Posterior vena cava (tissue), 2 donors: ENCODE measurements around the gene GLI3. TPM values are rescaled to one million over a fixed set of nuclear protein-coding genes. Genes with fewer than 3 reads are reported as not detected.

Experiments used
- DNase-seq: peaks from one replicate; pipeline ENCODE4 v3.0.0-alpha.2; 2020; ENCODE audit warnings: low spot score
- intact Hi-C, 2 donors: fragments of 100-400 bp; cut with DNase I; formaldehyde crosslinking; loops; one replicate each; pipeline versions ENCODE4 v1.14.1 to v1.14.2; 2022 to 2023
- total RNA-seq, 2 donors: library from RNA; stranded (reverse); fragmentation: NEBNext Ultra II Directional; extraction: Animal tissue kit (Norgen Biotek cat#: 25700); gene quantifications; one replicate each; pipeline ENCODE4 v1.2.1, GENCODE V29; 2021
- donor health status: DM: yes; HTN: yes; CAD: no.
- donor health status: DM: yes; HTN: yes; CAD: no.

The GLI3 gene
- total RNA-seq, 2 donors from 2014 or later: 24.8 to 27.2 TPM

DNA sequence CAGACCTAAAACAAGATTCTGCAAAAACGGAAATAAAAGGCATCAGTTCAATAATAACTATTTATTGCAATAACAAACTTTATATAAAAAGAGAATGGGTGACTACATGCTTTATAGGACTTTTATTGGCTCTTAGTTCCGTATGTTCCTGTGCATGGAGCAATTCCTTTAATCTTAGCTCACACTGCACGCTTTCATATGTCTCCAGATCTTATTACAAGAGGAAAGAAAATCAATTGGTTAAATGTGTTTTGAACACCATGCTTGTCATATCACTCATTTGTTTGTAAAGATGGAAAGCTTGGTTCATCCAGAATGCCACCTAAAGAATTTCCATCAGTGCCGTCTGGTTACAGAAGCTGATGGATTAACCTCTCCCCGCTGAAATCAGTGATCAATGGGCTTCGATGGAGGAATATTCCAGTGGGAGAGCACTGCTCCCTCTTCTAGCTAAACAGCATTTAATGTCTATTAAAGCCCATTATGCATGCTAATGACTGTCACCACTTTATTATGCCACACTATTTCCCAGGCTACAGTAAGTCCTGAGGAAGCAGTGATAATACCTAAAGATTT is 210.3 kb downstream of the GLI3 start:
- intact Hi-C loops: no loop called here
- no peak for DNase-seq

DNA sequence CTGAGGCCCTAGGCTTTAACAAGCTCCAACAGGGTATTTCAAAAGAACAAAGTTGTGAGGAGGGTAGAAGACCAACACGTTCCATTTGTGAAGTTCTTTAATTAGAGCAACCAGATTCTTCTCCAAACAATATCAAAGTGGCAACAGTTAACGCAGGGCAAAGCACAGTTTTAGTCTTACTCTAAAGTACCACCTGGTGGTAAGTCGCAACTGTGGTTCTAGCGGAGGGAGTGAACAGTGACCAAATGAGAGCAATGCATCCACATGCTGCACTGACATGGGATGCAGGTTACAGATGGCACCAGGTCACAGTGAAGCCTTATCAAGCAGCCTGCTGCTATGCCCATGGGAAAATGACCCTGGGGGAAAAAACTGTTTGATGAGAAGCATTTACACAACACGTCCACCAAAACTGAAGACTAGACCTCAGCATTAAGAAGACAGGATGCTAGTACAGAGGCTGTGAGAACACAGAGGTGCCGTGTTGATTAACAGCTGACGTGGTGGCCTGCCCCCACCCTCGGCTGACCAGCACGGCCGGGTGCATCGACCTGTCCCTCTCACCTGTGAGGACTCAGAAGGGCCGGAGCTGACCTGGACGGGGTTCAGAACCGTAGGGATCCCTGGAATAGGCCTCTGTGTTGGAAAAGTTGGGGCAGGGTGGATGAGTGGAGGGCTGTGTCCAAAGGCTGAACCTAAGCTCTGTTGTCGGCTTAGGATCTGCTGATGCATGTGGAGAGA is 211.2 kb downstream of the GLI3 start:
- intact Hi-C loops: no loop called here
- no peak for DNase-seq

DNA sequence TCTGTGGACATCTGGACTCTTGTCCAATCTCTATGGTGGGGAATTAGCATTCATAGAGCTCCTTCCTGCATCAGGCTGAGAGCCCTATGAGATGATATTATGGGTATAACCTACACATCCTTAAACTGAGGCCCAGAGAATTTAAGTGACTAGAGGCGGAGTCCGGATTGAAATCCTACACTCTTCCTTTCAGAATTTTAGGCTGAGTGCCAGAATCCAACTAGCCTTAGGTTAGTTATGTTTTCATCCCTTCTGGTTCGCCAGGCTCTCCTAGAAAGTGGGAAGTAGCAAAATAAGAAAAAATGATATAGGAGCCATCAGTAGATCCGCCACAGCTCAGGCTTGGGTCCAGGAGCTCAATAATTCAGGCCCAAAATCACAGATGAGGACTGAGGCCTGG is 212.5 kb downstream of the GLI3 start:
- DNase-seq: no peak

DNA sequence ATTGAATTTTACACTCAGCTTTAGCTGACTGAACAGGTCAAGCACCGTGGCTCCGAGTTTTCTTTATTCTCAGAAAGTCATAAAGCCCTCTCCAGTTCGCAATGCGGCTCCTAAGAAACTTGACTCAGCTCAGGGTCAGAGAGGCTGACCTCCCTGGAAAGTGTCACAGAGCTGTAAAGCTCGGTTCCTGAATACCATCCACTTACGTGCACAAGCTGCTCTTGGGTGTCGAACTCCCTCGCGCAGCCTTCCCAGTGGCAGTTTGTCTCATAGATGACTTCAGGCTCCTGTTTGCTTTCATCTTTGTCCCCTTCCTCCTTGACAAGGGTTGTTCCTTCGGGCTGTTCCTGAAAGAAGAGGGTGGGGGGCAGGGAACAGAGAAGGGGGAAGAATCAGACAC is 213.7 kb downstream of the GLI3 start:
- DNase-seq: no peak
- intact Hi-C loops: no loop called here

More for the DNA sequence above, 212.5 kb downstream of the GLI3 start:
- intact Hi-C loops: no loop called here

DNA sequence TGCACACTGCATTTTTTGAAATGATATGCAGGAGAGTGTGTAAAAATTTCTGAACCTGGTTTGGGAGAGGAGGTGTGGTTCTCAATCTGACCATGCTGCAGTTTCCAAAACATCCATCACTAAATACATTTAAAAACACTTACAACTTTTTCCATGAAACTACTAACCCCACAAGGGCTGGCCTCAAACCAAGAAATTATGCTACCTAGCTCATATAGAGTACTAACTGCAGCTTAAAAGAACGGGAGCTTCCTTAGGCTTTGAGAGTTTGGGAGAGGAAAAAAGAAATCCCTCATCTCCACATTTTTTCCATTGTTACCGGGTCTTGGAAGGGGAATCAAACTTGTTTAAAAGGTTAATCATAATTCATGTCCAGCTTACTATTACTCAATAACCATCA is 214.2 kb downstream of the GLI3 start:
- DNase-seq: no peak
- intact Hi-C loops: no loop called here

DNA sequence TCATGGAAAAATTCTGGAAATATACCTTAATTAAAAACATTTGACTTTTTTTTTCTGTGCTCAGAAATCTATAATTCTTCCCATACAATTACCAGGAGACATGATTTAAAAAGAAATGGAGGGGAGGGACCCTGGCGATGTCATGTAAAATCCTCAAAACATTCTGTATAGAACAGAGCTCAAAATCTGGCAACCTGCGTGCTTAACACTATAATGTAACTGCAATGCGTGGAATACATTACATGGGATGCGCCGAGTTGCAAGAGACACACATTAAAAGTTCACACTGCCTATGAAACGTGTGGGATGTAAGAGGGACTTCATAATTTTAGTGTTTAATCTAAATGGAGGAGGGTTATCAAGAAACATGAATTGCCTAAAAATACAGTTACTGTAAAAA is 215.0 kb downstream of the GLI3 start:
- intact Hi-C loops: no loop called here
- no peak for DNase-seq

DNA sequence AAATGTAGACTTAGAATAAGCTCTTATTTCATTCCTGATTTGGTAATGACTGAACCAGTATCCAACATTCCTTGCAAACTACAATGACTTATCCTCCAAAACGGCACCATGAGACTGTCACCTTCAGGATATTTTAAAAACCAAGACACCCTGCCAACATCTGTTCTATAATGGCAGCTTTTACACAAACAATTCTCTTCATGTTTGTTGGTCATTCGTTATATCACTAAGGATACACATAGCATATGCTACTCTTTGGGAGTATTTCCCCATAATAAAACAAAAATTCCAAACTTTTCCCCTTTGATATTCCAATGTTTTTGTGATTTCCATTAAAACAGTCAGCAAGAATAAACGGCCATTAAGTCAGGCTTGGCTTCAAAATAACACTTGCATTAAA is 215.4 kb downstream of the GLI3 start:
- no peak for DNase-seq
- intact Hi-C loops: no loop called here

DNA sequence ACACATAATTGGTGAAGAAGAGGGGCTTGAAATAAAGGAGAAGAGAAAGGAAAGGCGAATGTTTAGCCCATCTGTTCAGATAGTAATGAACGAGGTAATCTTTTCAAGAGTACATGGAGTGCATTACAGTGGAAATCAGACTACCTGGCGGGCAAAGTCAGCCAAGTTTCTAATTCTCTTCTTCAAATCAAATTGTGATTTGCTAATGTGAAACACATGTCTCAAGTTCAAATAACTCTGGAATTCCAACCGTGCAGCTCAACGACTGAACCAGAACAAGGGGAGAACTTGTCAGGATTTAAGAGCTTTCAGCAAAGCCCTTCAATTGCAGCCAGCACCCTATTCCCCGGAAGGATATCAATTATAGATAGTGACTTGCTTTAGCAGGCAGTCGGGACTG is 216.9 kb downstream of the GLI3 start:
- intact Hi-C loops: no loop called here
- no peak for DNase-seq

DNA sequence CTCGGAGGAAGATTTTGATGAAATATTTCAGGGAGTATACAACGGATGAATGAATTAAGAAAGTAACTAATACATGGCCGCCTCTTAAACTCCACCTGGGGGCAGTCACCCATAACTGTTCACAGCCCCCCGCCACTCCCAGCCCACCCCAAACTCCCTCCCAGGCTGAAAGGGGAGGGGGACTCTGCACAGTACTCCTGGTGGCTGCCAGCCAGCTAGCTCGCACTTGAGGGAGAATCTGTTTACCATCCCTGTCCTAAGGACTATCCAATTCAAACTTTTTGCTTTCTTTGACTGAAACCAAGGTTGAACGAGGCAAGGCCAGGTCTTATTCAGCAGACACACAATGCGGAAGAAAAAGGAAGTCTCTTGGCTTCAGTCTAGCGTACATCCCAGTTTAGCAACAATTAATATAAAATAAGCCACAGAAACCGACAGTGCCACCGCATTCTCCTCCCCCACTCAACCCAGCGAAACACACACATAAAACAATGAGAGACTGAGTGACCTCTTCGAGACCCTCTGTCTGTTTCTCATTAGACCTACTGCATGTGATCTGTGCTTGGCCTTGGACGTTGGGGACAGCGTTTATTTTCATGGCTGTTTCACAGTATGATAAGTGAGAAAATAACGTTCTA is 219.5 kb downstream of the GLI3 start:
- no peak for DNase-seq
- intact Hi-C loops: no loop called here

DNA sequence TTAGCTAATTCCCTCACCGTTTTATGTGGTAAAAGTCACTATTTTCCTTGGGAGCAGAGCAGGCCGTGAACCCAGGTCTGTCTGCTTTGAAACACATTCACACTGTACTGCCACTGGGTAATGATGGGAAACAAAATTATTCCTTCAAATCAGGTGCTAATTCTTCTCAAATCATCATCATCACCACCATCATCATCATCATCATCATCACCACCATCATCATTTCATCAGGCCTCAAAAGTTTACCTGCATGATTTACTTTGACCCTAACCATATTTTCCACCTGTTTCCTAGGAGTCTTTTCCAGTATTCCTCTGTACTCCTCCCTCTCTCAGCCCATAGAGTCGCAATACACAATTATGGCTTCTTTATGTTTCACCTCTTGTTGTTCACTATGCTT is 220.5 kb downstream of the GLI3 start:
- intact Hi-C loops: no loop called here
- no peak for DNase-seq

DNA sequence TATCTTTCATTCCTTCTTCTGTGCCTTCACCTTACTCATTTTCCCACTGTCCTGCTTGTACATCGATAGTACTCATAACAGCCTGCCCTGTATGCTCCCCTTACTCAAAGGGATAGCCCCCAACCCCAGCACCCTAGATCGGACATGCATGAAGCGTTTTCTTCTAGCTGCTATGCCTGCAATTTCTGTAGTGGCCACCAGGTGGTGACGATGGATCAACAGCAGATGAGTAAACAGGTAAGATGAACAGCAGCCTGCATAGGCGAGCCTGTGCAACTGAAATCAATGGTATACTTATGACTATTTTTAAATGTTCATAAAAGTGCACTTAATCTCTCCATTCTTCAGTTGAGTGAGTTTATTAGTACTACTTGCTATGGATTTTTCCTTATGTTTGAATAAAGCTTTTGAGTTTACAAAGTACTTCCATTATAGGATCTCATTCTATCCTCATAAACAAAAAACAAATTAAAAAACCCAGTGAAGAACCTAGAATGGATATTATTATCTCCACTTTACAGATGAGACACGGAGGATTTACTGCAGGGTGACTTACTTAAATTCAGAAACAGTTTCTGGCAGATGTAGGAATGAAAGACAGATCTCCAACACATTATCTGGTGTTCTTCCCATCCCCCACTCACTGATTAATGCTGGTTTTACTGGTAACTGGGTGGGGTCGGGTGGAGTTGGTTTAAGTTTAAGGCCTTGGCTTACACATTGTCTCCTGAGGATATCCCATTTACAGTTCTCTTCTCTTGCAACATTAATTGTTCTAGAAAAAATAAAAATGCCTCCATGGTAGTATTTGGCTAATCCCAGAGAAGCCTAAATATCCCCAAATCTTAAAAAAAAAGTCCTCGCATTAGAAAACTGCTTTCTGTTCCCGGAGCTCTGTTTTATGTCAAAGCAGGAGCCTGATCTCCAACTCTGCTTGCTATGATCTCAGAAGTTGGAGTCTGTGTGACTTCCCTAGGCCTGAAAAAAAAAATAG is 222.1 kb downstream of the GLI3 start:
- intact Hi-C loops: no loop called here
- DNase-seq: no peak

DNA sequence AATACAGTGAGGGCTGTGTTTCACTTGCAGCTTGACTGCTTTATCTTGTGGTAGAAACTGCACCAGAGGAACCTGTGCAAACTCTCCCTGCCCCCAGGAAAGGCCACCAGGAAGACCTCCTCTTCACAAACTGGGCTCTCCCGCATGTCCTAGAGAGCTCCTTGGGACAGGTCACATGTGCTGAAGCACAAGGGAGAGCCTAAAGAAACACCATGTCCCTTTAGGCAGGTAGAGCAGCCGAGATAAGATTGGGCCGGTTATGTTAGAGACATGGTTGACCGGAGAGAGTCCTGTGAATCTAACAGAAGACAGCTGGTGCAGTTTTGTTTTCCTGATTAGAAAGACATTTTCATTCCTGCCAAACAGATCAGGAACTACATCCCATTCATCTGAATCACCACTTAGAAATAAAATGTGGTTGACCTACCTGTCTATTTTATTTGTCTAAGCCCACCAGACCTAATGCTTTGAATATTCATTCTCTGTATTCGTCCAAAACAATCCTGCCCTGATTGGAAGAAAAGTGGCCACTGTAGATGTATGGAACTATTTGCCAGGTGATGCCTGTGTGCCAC is 224.1 kb downstream of the GLI3 start:
- intact Hi-C loops: no loop called here

DNA sequence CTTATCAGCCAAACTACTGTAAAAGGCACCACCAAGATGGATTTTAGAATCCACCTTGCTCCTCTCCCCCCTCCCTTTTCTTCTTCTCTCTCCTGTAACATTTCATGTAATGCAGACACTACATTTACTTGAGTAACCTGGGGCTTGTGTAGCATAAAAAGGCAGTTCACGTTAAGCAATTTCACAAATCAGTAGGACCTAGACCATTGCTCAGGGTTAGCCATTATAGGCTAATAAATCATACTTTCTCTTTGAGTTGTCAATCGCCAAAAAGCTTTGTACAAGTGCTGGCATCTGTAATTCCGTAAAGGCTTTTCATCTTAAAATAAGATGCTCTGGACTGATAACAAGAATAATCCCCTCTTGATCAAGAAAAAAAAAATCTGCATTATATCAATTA is 224.7 kb downstream of the GLI3 start:
- DNase-seq: no peak
- intact Hi-C loops: no loop called here

More for the DNA sequence above, 224.1 kb downstream of the GLI3 start:
- DNase-seq: no peak

DNA sequence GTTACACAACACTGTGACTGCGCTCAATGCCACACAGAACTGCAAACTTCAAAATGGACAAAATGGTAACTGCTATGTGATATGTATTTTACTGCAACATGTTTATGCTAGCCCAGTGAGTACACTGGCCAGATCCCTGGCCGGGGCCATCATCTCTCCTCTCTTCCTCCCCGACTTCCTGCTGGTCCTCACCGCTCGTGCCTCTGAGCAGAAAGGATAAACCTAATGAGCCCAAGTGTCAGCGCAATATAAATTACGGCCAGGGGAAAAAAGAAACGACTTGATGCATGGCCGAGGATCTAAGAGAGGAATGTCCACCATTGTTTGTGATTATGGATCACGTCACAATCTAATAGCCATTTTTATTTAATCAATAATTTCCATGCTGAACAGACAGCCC is 225.2 kb downstream of the GLI3 start:
- DNase-seq: no peak
- intact Hi-C loops: no loop called here

DNA sequence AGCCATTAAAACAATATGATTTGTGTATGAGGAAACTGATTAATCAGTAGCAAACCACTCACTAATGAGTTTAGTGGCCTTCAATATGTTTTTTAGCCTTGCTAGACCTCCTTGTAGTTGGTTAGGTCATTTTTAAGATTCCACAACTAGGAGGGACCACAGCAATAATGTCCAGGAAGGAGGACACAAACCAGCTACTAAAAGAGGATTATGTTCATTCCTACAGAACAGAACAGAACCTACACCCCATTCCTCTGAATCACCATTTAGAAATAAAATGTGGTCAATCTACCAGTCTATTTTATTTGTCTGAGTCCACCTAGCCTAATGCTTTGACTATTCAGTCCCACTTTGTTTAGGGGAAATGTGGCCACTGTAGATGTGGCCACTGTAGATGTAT is 226.3 kb downstream of the GLI3 start:
- no peak for DNase-seq
- intact Hi-C loops: no loop called here

DNA sequence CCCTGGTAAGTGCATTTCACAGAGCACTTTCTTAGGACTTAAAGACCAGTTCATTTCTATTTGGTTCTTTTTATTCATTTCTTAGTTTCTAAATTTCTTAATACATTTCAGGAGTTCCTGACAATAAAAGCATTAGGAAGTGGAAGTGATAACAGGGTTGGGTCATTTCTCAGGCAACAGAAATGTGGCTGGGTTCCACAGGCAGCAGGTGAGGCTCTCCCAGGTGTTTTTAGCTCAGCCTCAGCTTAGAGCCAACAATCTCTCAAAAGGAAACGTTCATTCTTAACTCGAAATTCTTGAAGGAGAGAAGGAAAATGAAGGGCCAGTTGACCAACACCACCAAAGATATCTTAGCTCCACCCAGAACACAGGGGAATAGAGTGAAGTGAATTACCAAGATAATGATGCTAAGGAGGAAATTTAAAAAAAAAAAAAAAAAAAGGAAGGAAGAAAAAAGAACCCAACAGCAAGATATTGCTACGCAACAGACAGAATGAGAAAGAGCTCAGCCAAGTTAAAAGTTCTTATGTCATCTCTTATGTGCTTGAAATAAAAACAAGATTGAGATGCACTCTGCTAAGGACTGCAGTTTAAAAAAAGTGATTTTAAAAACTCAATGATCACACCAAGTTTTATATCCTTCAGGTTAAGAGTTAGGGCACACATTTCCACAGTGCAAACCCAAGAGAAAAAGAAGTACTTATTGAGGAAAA is 230.1 kb downstream of the GLI3 start:
- DNase-seq: no peak
- intact Hi-C loops: no loop called here

DNA sequence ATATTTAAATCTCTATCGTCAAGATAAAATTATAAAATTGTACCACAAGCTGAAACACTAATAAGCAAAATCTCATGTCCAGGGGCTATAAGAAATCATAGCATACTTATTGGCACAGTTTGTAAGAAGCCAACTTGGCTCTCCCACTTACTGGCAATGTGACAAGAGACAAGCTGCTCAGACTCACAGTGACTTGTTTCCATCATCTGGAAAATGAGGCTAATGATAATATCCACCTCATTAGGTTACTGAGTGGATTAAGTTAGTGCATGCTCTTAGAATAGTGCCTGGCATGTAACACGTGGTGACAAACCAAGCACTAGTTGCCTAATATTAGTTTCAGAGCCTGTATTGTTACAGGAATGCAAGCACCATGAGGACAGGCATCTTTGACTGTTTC is 234.4 kb downstream of the GLI3 start:
- no peak for DNase-seq
- intact Hi-C loops: no loop called here

DNA sequence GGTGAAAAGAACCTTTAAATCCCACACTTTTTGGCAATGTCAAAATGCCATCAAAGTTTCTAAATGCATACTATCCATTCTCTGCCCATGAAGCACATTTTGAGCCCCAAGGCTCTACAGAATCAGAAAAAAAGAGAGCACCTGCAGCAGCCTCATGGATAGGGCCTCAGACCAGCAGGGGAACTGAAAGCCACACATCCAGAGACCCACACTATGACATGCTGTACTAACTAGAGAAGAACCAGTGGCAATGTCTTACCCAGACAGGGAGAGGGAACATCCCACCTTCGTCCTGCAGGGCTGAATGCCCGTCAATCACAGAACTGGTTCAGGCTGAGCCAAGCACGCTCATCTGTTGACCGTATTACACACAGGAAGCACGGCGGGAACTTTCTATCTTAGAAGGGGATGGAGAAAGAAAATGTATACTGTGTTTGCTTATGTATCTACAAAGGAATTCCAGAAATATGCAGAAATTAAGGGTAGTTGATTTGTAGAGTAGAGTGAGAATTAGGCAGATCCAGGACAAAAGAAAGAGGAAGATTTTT is 237.2 kb downstream of the GLI3 start:
- intact Hi-C loops: no loop called here
- no peak for DNase-seq

DNA sequence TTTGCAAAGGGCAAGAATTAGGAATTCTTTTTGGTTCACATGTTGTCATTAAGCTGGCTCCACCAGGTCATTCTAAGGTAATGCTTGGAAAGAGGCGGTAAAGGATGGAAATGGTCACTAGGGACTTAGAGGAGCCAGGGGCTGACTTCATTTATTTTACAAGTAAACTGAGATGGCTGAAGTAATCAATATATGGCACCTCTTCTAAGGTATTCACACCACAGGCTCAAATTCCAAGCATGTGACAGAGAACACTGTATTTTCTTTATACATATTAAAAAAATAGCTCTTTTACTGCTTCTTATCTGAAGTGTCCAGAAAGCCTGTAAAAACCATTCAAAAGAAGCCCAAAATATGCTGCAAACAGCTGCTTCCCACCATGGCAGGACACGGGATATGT is 239.0 kb downstream of the GLI3 start:
- DNase-seq: no peak
- intact Hi-C loops: no loop called here
